KMS-11 (cell line): ENCODE measurements around the gene RXRA.

ENCODE experiments used
- H2AFZ ChIP-seq: fragments of 200-600 bp; sonication (generic); 2 replicates; pipeline ENCODE4 v1.6.1; 2016; ENCODE audit warnings: antibody characterized with exemption, mixed run types, low read depth
- H3K27ac ChIP-seq: fragments of 200-600 bp; sonication (generic); 2 replicates; pipeline ENCODE4 v1.6.1; 2016; ENCODE audit warnings: mild to moderate bottlenecking, mixed run types
- H3K27me3 ChIP-seq: fragments of 200-600 bp; sonication (generic); 2 replicates; pipeline ENCODE4 v1.6.1; 2017; ENCODE audit warnings: mild to moderate bottlenecking, low read depth, mixed run types, moderate library complexity; ENCODE audit not compliant: insufficient read depth
- H3K36me3 ChIP-seq: fragments of 200-600 bp; sonication (generic); 2 replicates; pipeline ENCODE4 v1.6.1; 2017; ENCODE audit warnings: mild to moderate bottlenecking, mixed run types; ENCODE audit not compliant: insufficient read depth
- H3K4me1 ChIP-seq: fragments of 200-600 bp; sonication (generic); 2 replicates; pipeline ENCODE4 v1.6.1; 2016; ENCODE audit warnings: mild to moderate bottlenecking, low read depth, mixed run types; ENCODE audit not compliant: poor library complexity, severe bottlenecking
- H3K4me2 ChIP-seq: fragments of 200-600 bp; sonication (generic); 2 replicates; pipeline ENCODE4 v1.7.0; 2016; ENCODE audit warnings: mild to moderate bottlenecking, mixed run types
- H3K4me3 ChIP-seq: fragments of 200-600 bp; sonication (generic); IDR thresholded peaks from 2 replicates; pipeline ENCODE4 v1.6.1; 2017; ENCODE audit warnings: low read depth, low read length, mixed read lengths; ENCODE audit not compliant: insufficient read depth
- H3K79me2 ChIP-seq: fragments of 200-600 bp; sonication (generic); 2 replicates; pipeline ENCODE4 v1.6.1; 2016; ENCODE audit warnings: low read depth, mixed run types; ENCODE audit not compliant: insufficient read depth
- H3K9ac ChIP-seq: fragments of 200-600 bp; sonication (generic); 2 replicates; pipeline ENCODE4 v1.6.1; 2016; ENCODE audit warnings: mild to moderate bottlenecking, mixed run types
- H4K20me1 ChIP-seq: fragments of 200-600 bp; sonication (generic); 2 replicates; pipeline ENCODE4 v1.6.1; 2016; ENCODE audit warnings: mild to moderate bottlenecking, mixed run types; ENCODE audit not compliant: insufficient read depth
- TF ChIP-seq, protein P1 (sequence below): fragments of 200-600 bp; sonication (generic); conservative IDR thresholded peaks from 2 replicates; pipeline ENCODE4 v1.6.1; 2017; ENCODE audit warnings: low read depth, mild to moderate bottlenecking, antibody characterized with exemption, low read length, moderate library complexity, mixed read lengths

The RXRA gene

GRCh38 chr9:134359493-134360179 is 33.4 kb downstream of the RXRA start:
- Histone ChIP-seq H3K27ac (no peak overlapping the region), H3K4me2 (no peak overlapping the region), H3K4me1 (no peaks in the 10 kb centered on the region), H3K79me2 (no peaks in the 10 kb centered on the region), H3K27me3 (no peaks in the 10 kb centered on the region), H4K20me1 (no peaks in the 10 kb centered on the region), H2AFZ (no peak overlapping the region), H3K4me3 (no peak overlapping the region), H3K9ac (no peak overlapping the region), H3K36me3 (no peaks in the 10 kb centered on the region)
- TF ChIP-seq, protein P1, sequence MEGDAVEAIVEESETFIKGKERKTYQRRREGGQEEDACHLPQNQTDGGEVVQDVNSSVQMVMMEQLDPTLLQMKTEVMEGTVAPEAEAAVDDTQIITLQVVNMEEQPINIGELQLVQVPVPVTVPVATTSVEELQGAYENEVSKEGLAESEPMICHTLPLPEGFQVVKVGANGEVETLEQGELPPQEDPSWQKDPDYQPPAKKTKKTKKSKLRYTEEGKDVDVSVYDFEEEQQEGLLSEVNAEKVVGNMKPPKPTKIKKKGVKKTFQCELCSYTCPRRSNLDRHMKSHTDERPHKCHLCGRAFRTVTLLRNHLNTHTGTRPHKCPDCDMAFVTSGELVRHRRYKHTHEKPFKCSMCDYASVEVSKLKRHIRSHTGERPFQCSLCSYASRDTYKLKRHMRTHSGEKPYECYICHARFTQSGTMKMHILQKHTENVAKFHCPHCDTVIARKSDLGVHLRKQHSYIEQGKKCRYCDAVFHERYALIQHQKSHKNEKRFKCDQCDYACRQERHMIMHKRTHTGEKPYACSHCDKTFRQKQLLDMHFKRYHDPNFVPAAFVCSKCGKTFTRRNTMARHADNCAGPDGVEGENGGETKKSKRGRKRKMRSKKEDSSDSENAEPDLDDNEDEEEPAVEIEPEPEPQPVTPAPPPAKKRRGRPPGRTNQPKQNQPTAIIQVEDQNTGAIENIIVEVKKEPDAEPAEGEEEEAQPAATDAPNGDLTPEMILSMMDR = no peak

DNA sequence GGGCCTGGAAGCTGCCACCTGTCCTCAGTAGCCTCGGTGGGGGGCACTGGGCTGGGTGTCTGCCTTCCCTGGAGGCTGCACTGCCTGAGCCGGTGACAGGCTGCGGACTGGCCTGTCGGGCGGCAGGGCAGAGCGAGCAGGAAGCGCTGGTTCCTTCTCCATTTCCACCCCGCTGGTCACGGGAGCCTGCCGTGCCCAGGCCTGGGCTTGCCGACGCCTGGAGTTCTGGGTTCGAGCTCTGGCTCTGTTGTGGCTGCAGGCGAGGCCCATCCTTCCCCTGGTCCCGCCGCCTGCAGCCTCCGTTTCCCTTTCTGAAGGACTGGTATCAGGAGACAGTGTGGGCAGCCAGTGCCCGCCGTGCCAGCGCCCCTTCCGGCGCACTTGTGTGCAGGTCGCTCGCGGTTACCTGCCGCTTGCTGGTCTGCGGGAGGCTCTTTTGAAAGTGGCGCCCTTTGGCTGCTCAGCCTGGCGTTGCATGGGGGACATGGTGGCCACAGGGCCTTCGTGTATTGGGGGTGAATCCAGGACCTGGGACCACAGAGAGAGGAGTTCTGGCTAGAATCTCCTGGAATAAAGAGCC is 34.0 kb downstream of the RXRA start:
- H3K9ac ChIP-seq = no peak overlapping the region
- TF ChIP-seq, protein P1 = no peak
- no peaks in the 10 kb centered on the region for H3K79me2 ChIP-seq
- no peak overlapping the region for H3K4me2 ChIP-seq
- no peaks in the 10 kb centered on the region for H4K20me1 ChIP-seq
- no peaks in the 10 kb centered on the region for H3K27me3 ChIP-seq
- no peaks in the 10 kb centered on the region for H3K36me3 ChIP-seq
- H3K4me3 ChIP-seq = no peak overlapping the region
- no peak overlapping the region for H2AFZ ChIP-seq
- no peak overlapping the region for H3K27ac ChIP-seq
- peaks cover 2% of the 10 kb centered on the region for H3K4me1 ChIP-seq

- TF ChIP-seq, protein P1 = no peak
- Histone ChIP-seq H3K4me1 (peaks cover 9% of the 10 kb centered on the region), H4K20me1 (no peaks in the 10 kb centered on the region), H3K9ac (no peak overlapping the region), H3K27me3 (no peaks in the 10 kb centered on the region), H3K36me3 (no peaks in the 10 kb centered on the region), H3K27ac (no peak overlapping the region), H3K79me2 (no peaks in the 10 kb centered on the region), H3K4me3 (no peak overlapping the region), H2AFZ (no peak overlapping the region), H3K4me2 (no peak overlapping the region)
Measured at GRCh38 chr9:134360897-134361296, 34.6 kb downstream of the RXRA start.

- no peak overlapping the region for H3K9ac ChIP-seq
- H4K20me1 ChIP-seq = no peaks in the 10 kb centered on the region
Measured at GRCh38 chr9:134361426-134361825, 35.2 kb downstream of the RXRA start.

More at GRCh38 chr9:134361426-134361825, 35.2 kb downstream of the RXRA start:
- Histone ChIP-seq H3K4me1 (peaks cover 13% of the 10 kb centered on the region), H3K4me3 (no peak overlapping the region), H3K79me2 (no peaks in the 10 kb centered on the region), H3K27me3 (no peaks in the 10 kb centered on the region), H3K27ac (no peak overlapping the region), H2AFZ (no peak overlapping the region), H3K4me2 (no peak overlapping the region), H3K36me3 (no peaks in the 10 kb centered on the region)
- TF ChIP-seq, protein P1 = no peak
